ENCODE measurements around the gene RAMP2.
A peak's percentile ranks its signal among the peaks of the same experiment; 100 is the strongest.
"Not testable (repeated sequence)": the region's sequence is repeated elsewhere in the genome, so short reads cannot be mapped to it uniquely, and the experiment has no call there.

RAMP2 gene

GRCh38 chr17:42750739-42751344, 10.2 kb upstream of the RAMP2 start:
- TF ChIP-seq GATA1 (IDR thresholded peaks at IDR 0.05; ENCODE audit: low read depth, low read length) (no peak), POLR2A (IDR thresholded peaks at IDR 0.05; ENCODE audit: low read length) (no peak)
- DNase-seq = no peak

DNA sequence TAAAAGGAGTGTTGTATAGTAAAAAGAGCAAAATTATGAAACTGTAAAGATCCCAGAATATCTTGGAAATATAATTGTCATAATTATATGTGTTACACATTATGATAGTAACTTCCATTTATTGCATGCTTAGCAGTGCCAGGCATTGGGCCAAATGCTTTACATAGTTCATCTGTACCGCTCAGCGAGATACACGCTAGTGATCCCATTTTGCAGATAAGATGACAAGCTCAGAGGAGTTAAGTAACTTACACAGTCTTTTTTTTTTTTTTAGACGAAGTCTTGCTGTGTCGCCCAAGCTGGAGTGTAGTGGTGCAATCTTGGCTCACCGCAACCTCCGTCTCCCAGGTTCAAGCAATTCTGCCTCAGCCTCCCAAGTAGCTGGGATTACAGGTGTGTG, 9.4 kb upstream of the RAMP2 start:
- TF ChIP-seq GATA1 (IDR thresholded peaks at IDR 0.05; ENCODE audit: low read depth, low read length) (no peak), POLR2A (IDR thresholded peaks at IDR 0.05; ENCODE audit: low read length) (no peak)
- DNase-seq = peak; percentile 43 to 53

- TF ChIP-seq POLR2A (IDR thresholded peaks at IDR 0.05; ENCODE audit: low read length) (no peak), GATA1 (IDR thresholded peaks at IDR 0.05; ENCODE audit: low read depth, low read length) (no peak)
- DNase-seq = no peak
Observed at GRCh38 chr17:42754782-42755181, 6.2 kb upstream of the RAMP2 start.

DNA sequence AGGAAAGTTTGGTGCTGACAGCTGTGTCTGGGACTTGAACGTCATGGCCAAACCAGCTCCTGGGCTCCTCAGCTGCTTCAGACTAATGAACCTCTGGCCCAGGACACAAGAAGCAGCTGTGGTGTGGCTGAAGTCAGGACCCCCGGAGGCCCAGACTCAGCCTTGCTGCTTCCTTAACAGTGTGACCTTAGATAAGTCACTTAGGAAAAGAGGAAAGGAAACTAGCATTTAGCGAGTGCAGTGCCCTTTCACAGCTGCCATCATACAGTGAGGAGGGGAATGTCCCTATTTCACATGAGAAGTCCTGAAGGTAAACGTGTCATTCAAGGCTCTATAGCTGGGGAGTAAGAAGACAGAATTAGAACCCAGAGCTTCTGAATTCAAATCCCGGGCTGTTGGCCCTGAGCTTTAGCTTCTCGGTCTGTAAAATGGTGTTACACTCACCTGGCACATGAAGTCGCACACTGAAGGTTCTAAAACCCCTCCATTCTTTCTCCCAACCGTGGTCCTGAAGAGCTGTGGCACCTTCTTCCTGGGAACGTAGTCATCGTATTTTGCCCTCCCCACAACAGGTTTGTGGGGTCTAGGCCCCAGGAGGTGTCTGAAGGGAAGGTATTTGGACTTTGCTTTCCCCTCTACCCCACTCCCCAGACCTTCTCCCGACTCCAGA, 910 bp upstream of the RAMP2 start:
- no peak for DNase-seq
- no peak for TF ChIP-seq GATA1 (IDR thresholded peaks at IDR 0.05; ENCODE audit: low read depth, low read length)
- no peak for TF ChIP-seq POLR2A (IDR thresholded peaks at IDR 0.05; ENCODE audit: low read length)

DNA sequence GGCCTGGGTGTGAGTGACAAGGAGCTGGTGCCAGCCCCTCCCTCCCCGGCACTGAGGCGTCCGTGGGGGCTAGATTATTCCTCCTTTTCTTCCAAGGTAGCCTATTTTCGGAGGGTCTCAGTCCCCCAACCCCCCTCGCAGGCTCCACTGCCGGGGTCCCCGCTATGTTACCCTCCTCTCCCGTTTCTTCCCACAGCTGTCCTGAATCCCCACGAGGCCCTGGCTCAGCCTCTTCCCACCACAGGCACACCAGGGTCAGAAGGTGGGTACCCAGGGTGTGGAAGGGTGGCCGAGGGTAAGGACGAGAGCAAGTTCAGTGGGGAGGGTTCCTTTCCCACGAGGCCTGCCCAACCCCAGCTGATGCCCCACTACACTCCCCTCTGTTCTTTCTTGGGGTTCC, 611 bp downstream of the RAMP2 start:
- TF ChIP-seq POLR2A (IDR thresholded peaks at IDR 0.05; ENCODE audit: low read length) (no peak), GATA1 (IDR thresholded peaks at IDR 0.05; ENCODE audit: low read depth, low read length) (no peak)
- no peak for DNase-seq

GRCh38 chr17:42766124-42766523, 5.1 kb downstream of the RAMP2 start:
- no peak for DNase-seq
- no peak for TF ChIP-seq GATA1 (IDR thresholded peaks at IDR 0.05; ENCODE audit: low read depth, low read length)
- no peak for TF ChIP-seq POLR2A (IDR thresholded peaks at IDR 0.05; ENCODE audit: low read length)

DNA sequence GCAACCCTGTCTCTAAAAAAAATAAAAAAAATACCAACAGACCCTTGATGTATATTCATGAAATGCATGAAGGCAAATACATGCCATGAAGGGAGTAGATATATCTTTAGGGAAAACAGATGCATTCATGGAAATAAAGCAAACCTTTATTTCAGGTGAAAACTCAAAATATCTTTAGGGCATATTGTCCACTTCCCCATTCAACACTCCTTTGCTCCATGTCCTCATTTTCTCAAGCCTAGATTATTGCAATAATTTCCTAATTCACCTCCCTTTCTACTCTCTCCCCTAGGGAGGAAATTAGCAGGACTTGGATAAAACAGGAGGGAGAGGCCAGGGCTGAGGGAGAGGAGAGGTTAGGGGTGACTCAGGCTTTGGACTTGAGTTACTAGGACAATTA, 6.5 kb downstream of the RAMP2 start:
- TF ChIP-seq POLR2A (IDR thresholded peaks at IDR 0.05; ENCODE audit: low read length) (no peak), GATA1 (IDR thresholded peaks at IDR 0.05; ENCODE audit: low read depth, low read length) (no peak)

DNA sequence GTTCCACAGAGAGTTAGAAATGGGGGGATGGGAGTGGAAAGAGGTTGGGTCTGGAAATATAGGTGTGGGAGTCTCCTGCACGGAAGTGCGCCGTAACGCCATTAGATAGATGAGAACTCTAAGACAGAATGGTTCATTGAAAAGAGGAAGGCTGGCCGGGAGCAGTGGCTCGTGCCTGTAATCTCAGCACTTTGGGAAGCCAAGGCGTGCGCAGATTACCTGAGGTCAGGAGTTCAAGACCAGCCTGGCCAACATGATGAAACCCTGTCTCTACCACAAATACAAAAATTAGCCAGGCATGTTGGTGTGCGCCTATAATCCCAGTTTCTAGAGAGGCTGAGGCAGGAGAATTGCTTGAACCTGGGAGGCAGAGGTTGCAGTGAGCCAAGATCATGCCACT, 7.0 kb downstream of the RAMP2 start:
- not testable (repeated sequence) for DNase-seq

More for the DNA sequence above, 6.5 kb downstream of the RAMP2 start:
- DNase-seq = no peak

DNA sequence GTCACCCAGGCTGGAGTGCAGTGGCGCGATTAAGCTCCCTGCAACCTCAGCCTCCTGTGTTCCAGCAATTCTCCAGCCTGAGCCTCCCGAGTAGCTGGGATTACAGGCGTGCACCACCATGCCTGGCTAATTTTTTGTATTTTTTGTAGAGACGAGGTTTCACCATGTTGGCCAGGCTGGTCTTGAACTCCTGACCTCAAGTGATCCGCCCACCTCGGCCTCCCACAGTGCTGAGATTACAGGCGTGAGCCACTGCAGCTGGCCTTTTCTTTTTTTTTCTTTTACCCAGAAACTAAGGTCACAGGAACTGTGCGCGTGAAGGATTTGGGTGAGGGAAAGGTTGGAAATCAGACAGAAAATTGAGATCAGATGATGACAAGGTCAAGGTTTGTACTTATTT, 8.9 kb downstream of the RAMP2 start:
- not testable (repeated sequence) for DNase-seq

DNA sequence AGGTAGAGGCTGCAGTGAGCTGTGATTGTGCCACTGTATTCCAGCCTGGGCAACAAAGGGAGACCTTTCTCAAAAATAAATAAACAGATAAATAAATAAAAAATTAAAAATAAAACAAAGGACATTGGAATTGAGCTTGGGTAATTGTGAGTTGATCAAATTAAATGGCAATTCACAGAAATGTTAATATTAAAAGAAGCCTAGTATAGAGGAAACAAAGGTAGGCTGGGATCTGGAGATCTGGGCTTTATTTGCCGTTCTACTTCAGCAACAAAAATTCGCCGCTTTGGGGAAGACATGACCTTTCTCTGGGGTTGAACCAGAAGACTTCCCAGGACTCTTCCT, 11.9 kb downstream of the RAMP2 start:
- DNase-seq = no peak
- TF ChIP-seq GATA1 (IDR thresholded peaks at IDR 0.05; ENCODE audit: low read depth, low read length) = no peak
- no peak for TF ChIP-seq POLR2A (IDR thresholded peaks at IDR 0.05; ENCODE audit: low read length)

DNA sequence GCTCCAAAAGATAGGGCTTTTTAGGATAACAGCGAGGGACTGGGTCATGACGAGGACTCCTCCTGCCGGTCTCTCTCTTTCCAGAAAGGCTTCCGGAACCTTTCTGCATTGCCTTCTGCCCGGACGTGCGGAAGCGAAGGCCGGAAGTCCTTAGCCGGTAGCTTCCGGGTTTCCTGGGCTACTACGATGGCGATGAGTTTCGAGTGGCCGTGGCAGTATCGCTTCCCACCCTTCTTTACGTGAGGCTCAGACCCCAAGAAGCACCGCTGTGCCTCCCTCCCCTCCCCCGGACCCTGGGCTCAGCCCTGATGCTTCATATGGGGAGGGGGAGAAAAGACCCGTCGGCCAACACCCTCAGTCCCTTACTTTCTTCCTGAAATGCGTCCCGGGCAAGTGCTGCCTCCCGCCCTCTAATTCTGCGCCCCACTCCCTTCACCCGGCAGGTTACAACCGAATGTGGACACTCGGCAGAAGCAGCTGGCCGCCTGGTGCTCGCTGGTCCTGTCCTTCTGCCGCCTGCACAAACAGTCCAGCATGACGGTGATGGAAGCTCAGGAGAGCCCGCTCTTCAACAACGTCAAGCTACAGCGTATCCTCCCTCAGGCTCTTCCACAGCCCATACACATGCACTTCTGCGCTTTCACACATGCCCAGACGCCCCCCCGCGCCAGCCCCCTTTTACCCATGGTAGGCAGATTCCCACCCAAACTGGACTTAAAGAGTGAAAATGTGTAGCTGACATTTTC, 12.4 kb downstream of the RAMP2 start, which contains the start of gene VPS25:
Gene VPS25 (plus strand): TSS at position 160 of the 746 bp plus-strand sequence. CDS start 27 bp downstream, at position 187.
- peak; percentile 92 for TF ChIP-seq POLR2A (IDR thresholded peaks at IDR 0.05; ENCODE audit: low read length)
- TF ChIP-seq GATA1 (IDR thresholded peaks at IDR 0.05; ENCODE audit: low read depth, low read length) = no peak
- peak; percentile 90 to 91 for DNase-seq

- DNase-seq = no peak
- TF ChIP-seq POLR2A (IDR thresholded peaks at IDR 0.05; ENCODE audit: low read length) = no peak
- no peak for TF ChIP-seq GATA1 (IDR thresholded peaks at IDR 0.05; ENCODE audit: low read depth, low read length)
Observed at GRCh38 chr17:42774066-42774745, 13.2 kb downstream of the RAMP2 start.

- TF ChIP-seq POLR2A (IDR thresholded peaks at IDR 0.05; ENCODE audit: low read length) (no peak), GATA1 (IDR thresholded peaks at IDR 0.05; ENCODE audit: low read depth, low read length) (no peak)
- DNase-seq = no peak
Observed at GRCh38 chr17:42775534-42776098, 14.6 kb downstream of the RAMP2 start.

DNA sequence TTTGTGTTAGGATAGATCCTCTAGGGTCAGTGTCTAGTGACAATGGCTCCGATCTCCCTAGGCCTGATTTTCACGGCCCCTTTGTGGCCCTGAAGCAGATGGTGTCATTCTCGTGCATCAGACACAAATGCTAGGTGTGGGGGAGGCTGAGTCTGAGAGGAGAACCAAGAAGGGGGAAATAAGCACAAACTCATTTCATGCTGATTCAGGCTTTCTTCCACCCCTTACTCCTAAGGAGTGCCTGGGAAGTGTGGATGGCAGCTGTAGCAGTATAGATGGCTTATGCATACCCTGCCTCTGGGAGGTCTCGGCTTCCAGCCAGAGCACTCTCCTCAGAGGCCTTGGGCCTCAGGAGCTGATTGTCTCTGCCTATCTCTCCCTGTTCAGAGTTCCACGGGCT, 17.5 kb downstream of the RAMP2 start:
- no peak for DNase-seq
- TF ChIP-seq GATA1 (IDR thresholded peaks at IDR 0.05; ENCODE audit: low read depth, low read length) (no peak), POLR2A (IDR thresholded peaks at IDR 0.05; ENCODE audit: low read length) (no peak)
